ENCODE data around the gene ASAH2.
"Not testable (repeated sequence)": the region's sequence is repeated elsewhere in the genome, so short reads cannot be mapped to it uniquely, and the experiment has no call there.

DNA sequence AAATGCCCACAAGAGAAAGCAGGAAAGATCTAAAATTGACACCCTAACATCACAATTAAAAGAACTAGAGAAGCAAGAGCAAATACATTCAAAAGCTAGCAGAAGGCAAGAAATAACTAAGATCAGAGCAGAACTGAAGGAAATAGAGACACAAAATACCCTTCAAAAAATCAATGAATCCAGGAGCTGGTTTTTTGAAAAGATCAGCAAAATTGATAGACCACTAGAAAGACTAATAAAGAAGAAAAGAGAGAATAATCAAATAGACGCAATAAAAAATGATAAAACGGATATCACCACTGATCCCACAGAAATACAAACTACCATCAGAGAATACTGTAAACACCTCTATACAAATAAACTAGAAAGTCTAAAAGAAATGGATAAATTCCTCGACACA, 16.6 kb upstream of the ASAH2 start:
- TF ChIP-seq ELF4 (IDR thresholded peaks at IDR 0.05); BHLHE40 (IDR thresholded peaks at IDR 0.05; ENCODE audit: borderline replicate concordance): not testable (repeated sequence)
